Peyer's patch (tissue), 4 donors: ENCODE data around the gene POU2F3. TPM values are rescaled to one million over a fixed set of nuclear protein-coding genes. Genes with fewer than 3 reads are reported as not detected.

Source experiments
- DNase-seq, 3 donors: peaks; one replicate each; pipeline ENCODE4 v3.0.0-alpha.2; 2017 to 2019
- H3K27ac ChIP-seq, 4 donors: fragments of 200-600 bp; sonication (generic); one replicate each; pipeline ENCODE4 v1.5.1; 2016 to 2019
- H3K27me3 ChIP-seq, 2 donors: fragments of 200-600 bp; sonication (generic); one replicate each; pipeline ENCODE4 v1.5.1; 2019
- H3K36me3 ChIP-seq, 3 donors: fragments of 200-600 bp; sonication (generic); one replicate each; pipeline ENCODE4 v1.5.1; 2016 to 2019
- H3K4me1 ChIP-seq, 4 donors: fragments of 200-600 bp; sonication (generic); one replicate each; pipeline ENCODE4 v1.5.1; 2016 to 2019
- H3K4me3 ChIP-seq, 4 donors: fragments of 200-600 bp; sonication (generic); 1 replicate in 3 of 4; 2 replicates in 1 of 4; pipeline ENCODE4 v1.5.1; 2016 to 2019; ENCODE audit warnings: mild to moderate bottlenecking in 1 of 4
- H3K9me3 ChIP-seq, 4 donors: fragments of 200-600 bp; sonication (generic); one replicate each; pipeline ENCODE4 v1.5.1; 2016 to 2019; ENCODE audit warnings: mild to moderate bottlenecking in 1 of 4
- CTCF ChIP-seq, 6 experiments: fragments of 450-650 bp in 4 of 6; fragments of 200-600 bp in 2 of 6; sonication (generic) in 1 of 6; IDR thresholded peaks; one replicate each; pipeline ENCODE4 v1.5.1; 2017 to 2019; ENCODE audit warnings: antibody characterized with exemption in 6 of 6, mild to moderate bottlenecking in 3 of 6, moderate library complexity in 1 of 6
- POLR2A ChIP-seq, 2 donors: fragments of 450-650 bp; IDR thresholded peaks; one replicate each; pipeline ENCODE4 v1.5.1; 2017; ENCODE audit warnings: antibody characterized with exemption in 2 of 2, mild to moderate bottlenecking in 2 of 2, moderate library complexity in 2 of 2
- total RNA-seq, 4 donors: library from RNA; depleted of rRNA; stranded (reverse); fragments of >200 nt; gene quantifications; one replicate each; pipeline ENCODE4 v1.1.0, GENCODE V29; 2016

The POU2F3 gene
- total RNA-seq, 4 donors from 2014 or later: 2.2 to 3.3 (median 2.8) TPM; not detected in 1

- no peak for TF ChIP-seq CTCF (IDR thresholded peaks at IDR 0.05)
- TF ChIP-seq POLR2A (IDR thresholded peaks at IDR 0.05): no peak
- no peak for DNase-seq
- Histone ChIP-seq H3K4me3 (no peak overlapping the region), H3K36me3 (no peaks in the 10 kb centered on the region), H3K27me3 (no peaks in the 10 kb centered on the region), H3K4me1 (peaks cover 0 to 49% (median 5%) of the 10 kb centered on the region in 4 donors), H3K9me3 (no peaks in the 10 kb centered on the region), H3K27ac (peak overlapping the region in 3 of 4 donors; percentile 74 to 91 (median 85))
Measured at GRCh38 chr11:120199613-120200012, 40.3 kb upstream of the POU2F3 start.

DNA sequence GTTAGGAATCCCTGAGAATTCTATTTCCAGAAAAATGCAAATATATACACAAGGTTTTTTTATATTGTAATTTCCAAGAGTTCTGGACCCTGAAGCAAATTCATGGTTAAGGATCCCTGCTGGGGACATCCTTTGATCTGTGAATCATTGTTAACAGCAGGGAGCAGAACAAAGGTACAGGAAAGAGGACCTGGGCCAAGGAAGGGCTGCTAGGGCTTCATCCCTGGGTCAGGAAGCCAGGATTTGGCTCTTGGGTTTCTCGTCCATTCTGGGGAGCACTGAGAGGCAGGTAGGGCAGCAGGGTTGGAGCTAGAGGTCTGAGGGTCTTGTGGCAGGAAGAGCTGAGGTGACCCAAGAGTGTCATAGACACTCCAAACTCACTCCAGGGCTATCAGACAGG, 39.3 kb upstream of the POU2F3 start:
- TF ChIP-seq CTCF (IDR thresholded peaks at IDR 0.05) (no peak), POLR2A (IDR thresholded peaks at IDR 0.05) (no peak)
- peak in 1 of 3 donors; percentile 44 for DNase-seq
- Histone ChIP-seq H3K36me3 (no peaks in the 10 kb centered on the region), H3K27me3 (no peaks in the 10 kb centered on the region), H3K4me3 (no peak overlapping the region), H3K9me3 (no peaks in the 10 kb centered on the region), H3K4me1 (peaks cover 0 to 45% (median 5%) of the 10 kb centered on the region in 4 donors), H3K27ac (peak overlapping the region in 2 of 4 donors; percentile 85 to 91)

GRCh38 chr11:120201653-120202052, 38.3 kb upstream of the POU2F3 start:
- TF ChIP-seq CTCF (IDR thresholded peaks at IDR 0.05): no peak
- TF ChIP-seq POLR2A (IDR thresholded peaks at IDR 0.05): no peak
- no peaks in the 10 kb centered on the region for H3K36me3 ChIP-seq
- H3K27ac ChIP-seq: peak overlapping the region in 2 of 4 donors; percentile 85 to 91
- H3K4me1 ChIP-seq: peaks cover 0 to 35% (median 5%) of the 10 kb centered on the region in 4 donors
- H3K27me3 ChIP-seq: no peaks in the 10 kb centered on the region
- no peak overlapping the region for H3K4me3 ChIP-seq
- DNase-seq: no peak
- no peaks in the 10 kb centered on the region for H3K9me3 ChIP-seq

DNA sequence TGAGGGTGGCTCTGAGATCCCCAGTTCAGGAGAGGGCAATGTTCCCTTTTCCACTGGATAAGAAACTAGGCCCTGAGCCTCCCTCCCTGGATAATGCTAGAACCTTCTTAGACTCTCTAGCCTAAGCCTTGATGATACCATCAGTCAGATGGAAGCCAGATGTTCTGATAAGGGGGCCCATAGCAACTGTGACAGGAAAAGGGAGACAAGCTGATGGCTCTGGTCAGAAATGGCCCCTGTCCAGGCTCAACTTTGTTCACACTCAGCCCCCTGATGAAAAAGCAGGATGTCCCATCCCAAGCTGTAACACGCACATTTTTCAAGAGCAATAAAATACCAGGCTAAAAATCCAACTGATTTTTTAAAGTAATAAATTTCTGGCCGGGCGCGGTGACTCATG, 36.3 kb upstream of the POU2F3 start:
- peaks cover 0 to 28% (median 0%) of the 10 kb centered on the region in 4 donors for H3K4me1 ChIP-seq
- H3K36me3 ChIP-seq: no peaks in the 10 kb centered on the region
- DNase-seq: no peak
- no peak overlapping the region for H3K27ac ChIP-seq
- no peaks in the 10 kb centered on the region for H3K27me3 ChIP-seq
- no peak overlapping the region for H3K4me3 ChIP-seq
- H3K9me3 ChIP-seq: no peaks in the 10 kb centered on the region
- TF ChIP-seq POLR2A (IDR thresholded peaks at IDR 0.05): no peak
- TF ChIP-seq CTCF (IDR thresholded peaks at IDR 0.05): no peak

GRCh38 chr11:120205596-120206161, 34.3 kb upstream of the POU2F3 start:
- no peak overlapping the region for H3K27ac ChIP-seq
- no peaks in the 10 kb centered on the region for H3K9me3 ChIP-seq
- no peak overlapping the region for H3K4me3 ChIP-seq
- H3K4me1 ChIP-seq: peaks cover 0 to 35% (median 8%) of the 10 kb centered on the region in 4 donors
- DNase-seq: no peak
- no peaks in the 10 kb centered on the region for H3K27me3 ChIP-seq
- no peak for TF ChIP-seq POLR2A (IDR thresholded peaks at IDR 0.05)
- no peak for TF ChIP-seq CTCF (IDR thresholded peaks at IDR 0.05)
- no peaks in the 10 kb centered on the region for H3K36me3 ChIP-seq
